HUES64 (cell line): ENCODE measurements around the gene GOLGA8S.
"Not testable (repeated sequence)": the region's sequence is repeated elsewhere in the genome, so short reads cannot be mapped to it uniquely, and the experiment has no call there.

Experiments
- H3K27ac ChIP-seq: 2 replicates; pipeline ENCODE4 v1.7.0; 2013; ENCODE audit warnings: low read depth, low read length, inconsistent platforms
- H3K27me3 ChIP-seq: 2 replicates; pipeline ENCODE4 v1.6.1; 2013; ENCODE audit warnings: mild to moderate bottlenecking, low read length; ENCODE audit not compliant: insufficient read depth
- H3K36me3 ChIP-seq: 2 replicates; pipeline ENCODE4 v1.6.1; 2013; ENCODE audit warnings: mild to moderate bottlenecking, low read length; ENCODE audit not compliant: insufficient read depth
- H3K4me1 ChIP-seq: 2 replicates; pipeline ENCODE4 v1.6.1; 2013; ENCODE audit warnings: mild to moderate bottlenecking, low read length, moderate library complexity; ENCODE audit not compliant: insufficient read depth
- H3K4me3 ChIP-seq: 2 replicates; pipeline ENCODE4 v1.5.1; 2013; ENCODE audit warnings: mild to moderate bottlenecking, low read length, moderate library complexity
- H3K9ac ChIP-seq: 2 replicates; pipeline ENCODE4 v1.6.1; 2013; ENCODE audit warnings: mild to moderate bottlenecking, low read depth, low read length
- H3K9me3 ChIP-seq: 2 replicates; pipeline ENCODE4 v1.6.1; 2013; ENCODE audit warnings: low read depth, low read length; ENCODE audit not compliant: insufficient read depth
- WGBS: fragments of 150-250, 120-280 bp; methylation state at CpG from one replicate; pipeline ENCODE4 v1.1.7; 2013; ENCODE audit warnings: missing lambda C conversion rate; 5-methylcytosine and 5-hydroxymethylcytosine counted together

The GOLGA8S gene

GRCh38 chr15:23399207-23399606 lies 44.7 kb downstream of the GOLGA8S start:
- H3K27me3 ChIP-seq, H3K4me3 ChIP-seq, H3K27ac ChIP-seq, H3K9ac ChIP-seq, H3K36me3 ChIP-seq, H3K4me1 ChIP-seq: not testable (repeated sequence)
- WGBS = 90% methylated on average over 5 of the region's 5 CpGs
- peaks cover 23% of the 10 kb centered on the region; the same call in 1 of the 2 replicates for H3K9me3 ChIP-seq

- WGBS = 84% methylated on average over 8 of the region's 8 CpGs
These were observed 47.1 kb downstream of the GOLGA8S start for GRCh38 chr15:23401627-23402026.

DNA sequence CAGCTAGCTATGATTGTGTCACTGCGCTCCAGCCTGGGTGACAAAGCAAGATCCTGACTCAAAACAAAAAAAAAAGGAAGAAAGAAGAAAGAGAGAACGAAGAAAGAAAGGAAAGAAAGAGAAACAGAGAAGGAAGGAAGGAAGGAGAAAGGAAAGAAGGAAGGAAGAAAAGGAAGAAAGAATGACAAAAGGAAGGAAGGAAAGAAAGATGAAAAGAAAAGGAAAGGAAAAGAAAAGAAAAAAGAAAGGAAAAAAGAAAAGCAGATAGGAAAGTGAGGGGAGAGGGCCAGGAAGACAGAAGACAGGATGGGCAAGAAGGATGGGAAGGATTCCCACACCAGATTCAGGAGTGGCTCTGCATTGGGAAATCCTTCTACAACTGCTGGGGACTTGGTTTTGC lies 47.6 kb downstream of the GOLGA8S start:
- no peaks in the 10 kb centered on the region for H3K4me1 ChIP-seq
- 78% methylated on average over 2 of the region's 2 CpGs for WGBS

More at GRCh38 chr15:23401627-23402026, 47.1 kb downstream of the GOLGA8S start:
- no peak overlapping the region for H3K27ac ChIP-seq
- H3K9ac ChIP-seq = no peak overlapping the region
- no peaks in the 10 kb centered on the region for H3K27me3 ChIP-seq
- H3K4me1 ChIP-seq = no peaks in the 10 kb centered on the region
- H3K9me3 ChIP-seq = peaks cover 16% of the 10 kb centered on the region; the same call in 1 of the 2 replicates
- H3K36me3 ChIP-seq = no peaks in the 10 kb centered on the region
- no peak overlapping the region for H3K4me3 ChIP-seq

GRCh38 chr15:23402544-23402943 lies 48.0 kb downstream of the GOLGA8S start:
- H3K27me3 ChIP-seq = no peaks in the 10 kb centered on the region
- H3K27ac ChIP-seq = no peak overlapping the region
- no peak overlapping the region for H3K9ac ChIP-seq
- 79% methylated on average over 5 of the region's 5 CpGs for WGBS
- H3K36me3 ChIP-seq = no peaks in the 10 kb centered on the region
- no peaks in the 10 kb centered on the region for H3K4me1 ChIP-seq
- no peak overlapping the region for H3K4me3 ChIP-seq
- H3K9me3 ChIP-seq = peaks cover 16% of the 10 kb centered on the region; the same call in 1 of the 2 replicates

More for the DNA sequence above, 47.6 kb downstream of the GOLGA8S start:
- H3K27me3 ChIP-seq = no peaks in the 10 kb centered on the region
- no peak overlapping the region for H3K9ac ChIP-seq
- no peaks in the 10 kb centered on the region for H3K36me3 ChIP-seq
- H3K27ac ChIP-seq = no peak overlapping the region
- H3K4me3 ChIP-seq = no peak overlapping the region
- H3K9me3 ChIP-seq = peaks cover 16% of the 10 kb centered on the region; the same call in 1 of the 2 replicates

- H3K27me3 ChIP-seq = no peaks in the 10 kb centered on the region
- 81% methylated on average over 4 of the region's 4 CpGs for WGBS
- peaks cover 15% of the 10 kb centered on the region; the same call in 1 of the 2 replicates for H3K9me3 ChIP-seq
- H3K4me1 ChIP-seq = no peaks in the 10 kb centered on the region
- no peak overlapping the region for H3K9ac ChIP-seq
- no peak overlapping the region for H3K27ac ChIP-seq
- no peaks in the 10 kb centered on the region for H3K36me3 ChIP-seq
- no peak overlapping the region for H3K4me3 ChIP-seq
These were observed 49.0 kb downstream of the GOLGA8S start for GRCh38 chr15:23403550-23403949.

- Histone ChIP-seq H3K9me3 (peaks cover 7% of the 10 kb centered on the region), H3K27ac (no peak overlapping the region), H3K4me1 (no peaks in the 10 kb centered on the region), H3K4me3 (no peak overlapping the region), H3K9ac (no peak overlapping the region), H3K36me3 (no peaks in the 10 kb centered on the region), H3K27me3 (no peaks in the 10 kb centered on the region)
- WGBS = 88% methylated on average over 10 of the region's 10 CpGs
These were observed 57.3 kb downstream of the GOLGA8S start for GRCh38 chr15:23411841-23412240.

DNA sequence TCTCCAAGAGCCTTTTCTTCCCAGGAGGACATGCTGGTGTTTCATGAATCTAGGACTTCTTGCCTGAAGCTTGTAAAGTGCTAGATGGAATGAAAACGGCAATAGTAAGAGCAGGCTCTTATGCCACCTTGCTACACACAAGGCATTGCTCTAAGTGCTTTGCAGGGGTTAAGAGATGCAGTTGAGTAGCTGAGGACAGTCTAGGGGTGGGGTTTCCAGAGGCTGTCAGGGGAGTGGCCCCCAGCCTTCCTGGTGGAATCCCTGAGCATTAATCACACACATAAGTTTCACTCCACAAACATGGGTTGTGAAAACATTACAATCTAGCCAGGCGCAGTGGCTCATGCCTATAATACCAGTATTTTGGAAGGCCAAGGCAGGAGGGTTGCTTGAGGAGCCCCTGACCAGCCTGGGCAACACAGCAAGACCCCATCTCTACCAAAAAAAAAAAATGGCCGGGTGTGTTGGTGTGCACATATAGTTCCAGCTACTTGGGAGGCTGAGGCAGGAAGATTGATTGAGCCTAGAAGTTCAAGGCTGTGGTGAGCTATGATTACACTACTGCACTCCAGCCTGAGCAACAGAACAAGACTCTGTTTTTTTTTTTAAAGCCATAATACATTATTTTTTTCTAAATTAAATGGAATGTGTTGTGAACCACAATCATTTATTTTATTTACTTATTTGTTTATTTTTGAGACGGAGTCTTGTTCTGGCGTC lies 58.5 kb downstream of the GOLGA8S start:
- H3K27ac ChIP-seq, H3K9ac ChIP-seq, H3K4me1 ChIP-seq, H3K36me3 ChIP-seq, H3K9me3 ChIP-seq, H3K4me3 ChIP-seq, H3K27me3 ChIP-seq: not testable (repeated sequence)
- WGBS = 76% methylated on average over 5 of the region's 5 CpGs
